Astrocyte (in vitro differentiated cells and primary cell): Measurements from ENCODE around the gene RSRP1. TPM values are rescaled to one million over a fixed set of nuclear protein-coding genes. Genes with fewer than 3 reads are reported as not detected.
"Not testable (repeated sequence)": the region's sequence is repeated elsewhere in the genome, so short reads cannot be mapped to it uniquely, and the experiment has no call there.

ENCODE experiments used
- DNase-seq: peaks from one replicate; pipeline ENCODE4 v3.0.0-alpha.2; 2010; ENCODE audit warnings: low read depth
- FAIRE-seq: peaks from 2 replicates; lab custom pipeline; 2011; peaks lifted over from hg19 to GRCh38; lab: Jason Lieb, UNC
- H2AFZ ChIP-seq: 2 replicates; pipeline ENCODE4 v1.6.0; 2012; ENCODE audit warnings: low read depth, low read length, inconsistent platforms
- H3K27ac ChIP-seq: 2 replicates; pipeline ENCODE4 v1.5.1; 2011; ENCODE audit warnings: low read depth, low read length, inconsistent platforms
- H3K27me3 ChIP-seq: 2 replicates; pipeline ENCODE4 v1.6.0; 2011; ENCODE audit warnings: low read length, inconsistent platforms; ENCODE audit not compliant: insufficient read depth
- H3K36me3 ChIP-seq: 2 replicates; pipeline ENCODE4 v1.5.1; 2011; ENCODE audit warnings: low read length, inconsistent platforms; ENCODE audit not compliant: insufficient read depth
- H3K4me1 ChIP-seq: 2 replicates; pipeline ENCODE4 v1.5.1; 2011; ENCODE audit warnings: low read length, inconsistent platforms; ENCODE audit not compliant: insufficient read depth
- H3K4me2 ChIP-seq: 2 replicates; pipeline ENCODE4 v1.6.0; 2012; ENCODE audit warnings: low read length, inconsistent platforms
- H3K4me3 ChIP-seq: 2 replicates; pipeline ENCODE4 v1.5.1; 2011; ENCODE audit warnings: low read depth, mild to moderate bottlenecking, low read length, inconsistent platforms; ENCODE audit not compliant: insufficient read depth
- H3K79me2 ChIP-seq: 2 replicates; pipeline ENCODE4 v1.6.0; 2012; ENCODE audit warnings: mild to moderate bottlenecking, low read length, inconsistent platforms; ENCODE audit not compliant: insufficient read depth
- H3K9ac ChIP-seq: 2 replicates; pipeline ENCODE4 v1.6.0; 2012; ENCODE audit warnings: mild to moderate bottlenecking, low read length, inconsistent platforms
- H3K9me3 ChIP-seq: 2 replicates; pipeline ENCODE4 v1.5.1; 2012; ENCODE audit warnings: low read depth, mild to moderate bottlenecking, low read length, inconsistent platforms; ENCODE audit not compliant: insufficient read depth
- H4K20me1 ChIP-seq: 2 replicates; pipeline ENCODE4 v1.6.0; 2012; ENCODE audit warnings: low read length, inconsistent platforms; ENCODE audit not compliant: insufficient read depth
- H3K27ac Mint-ChIP-seq: one replicate; pipeline ENCODE4 v1.8.0; 2021; ENCODE audit warnings: mild to moderate bottlenecking, mixed read lengths; ENCODE audit not compliant: unreplicated experiment
- H3K27me3 Mint-ChIP-seq: one replicate; pipeline ENCODE4 v1.8.0; 2021; ENCODE audit warnings: low read depth, mixed read lengths; ENCODE audit not compliant: unreplicated experiment
- H3K36me3 Mint-ChIP-seq: one replicate; pipeline ENCODE4 v1.8.0; 2021; ENCODE audit warnings: low read depth, mixed read lengths; ENCODE audit not compliant: unreplicated experiment
- H3K4me1 Mint-ChIP-seq: one replicate; pipeline ENCODE4 v1.8.0; 2021; ENCODE audit warnings: low read depth, mixed read lengths; ENCODE audit not compliant: unreplicated experiment
- H3K4me3 Mint-ChIP-seq: one replicate; pipeline ENCODE4 v1.8.0; 2021; ENCODE audit warnings: mild to moderate bottlenecking, moderate library complexity, mixed read lengths; ENCODE audit not compliant: unreplicated experiment
- H3K9me3 Mint-ChIP-seq: one replicate; pipeline ENCODE4 v1.8.0; 2021; ENCODE audit warnings: mild to moderate bottlenecking, mixed read lengths; ENCODE audit not compliant: unreplicated experiment
- total RNA-seq: library from RNA; stranded (reverse); gene quantifications from 2 replicates; pipeline ENCODE4 v1.2.1, GENCODE V29; 2021

The RSRP1 gene
- total RNA-seq, 1 donor from 2014 or later, result 88.3 TPM

GRCh38 chr1:25290043-25290442 is 42.8 kb upstream of the RSRP1 start:
- H3K4me3 Mint-ChIP-seq, H3K4me2 ChIP-seq, H3K9me3 ChIP-seq, H3K27ac ChIP-seq, H3K9me3 Mint-ChIP-seq, H3K4me1 Mint-ChIP-seq, H2AFZ ChIP-seq, DNase-seq, H3K9ac ChIP-seq, H3K27me3 ChIP-seq, H3K79me2 ChIP-seq, H3K36me3 Mint-ChIP-seq, H3K4me1 ChIP-seq, H3K4me3 ChIP-seq, H3K27ac Mint-ChIP-seq, H3K36me3 ChIP-seq, H4K20me1 ChIP-seq: not testable (repeated sequence)
- peak; percentile 5 for FAIRE-seq
- H3K27me3 Mint-ChIP-seq, result peaks cover 11% of the 10 kb centered on the region

- DNase-seq, H3K36me3 Mint-ChIP-seq, H3K9me3 Mint-ChIP-seq, H3K36me3 ChIP-seq, H3K4me2 ChIP-seq, H3K27me3 ChIP-seq, H3K4me3 Mint-ChIP-seq, H3K79me2 ChIP-seq, H2AFZ ChIP-seq, H3K9ac ChIP-seq, H3K9me3 ChIP-seq, H3K4me3 ChIP-seq, H4K20me1 ChIP-seq, H3K4me1 Mint-ChIP-seq, H3K27ac Mint-ChIP-seq, H3K27ac ChIP-seq, H3K4me1 ChIP-seq, FAIRE-seq: not testable (repeated sequence)
- peaks cover 11% of the 10 kb centered on the region for H3K27me3 Mint-ChIP-seq
These were observed 41.4 kb upstream of the RSRP1 start for GRCh38 chr1:25288573-25289101.

- H3K4me1 Mint-ChIP-seq, H3K4me3 Mint-ChIP-seq, H3K79me2 ChIP-seq, H3K4me1 ChIP-seq, H3K9ac ChIP-seq, FAIRE-seq, H3K36me3 ChIP-seq, H3K4me3 ChIP-seq, H3K27me3 Mint-ChIP-seq, H3K27ac ChIP-seq, H3K27ac Mint-ChIP-seq, H4K20me1 ChIP-seq, H2AFZ ChIP-seq, H3K9me3 Mint-ChIP-seq, H3K4me2 ChIP-seq, H3K9me3 ChIP-seq, H3K27me3 ChIP-seq, H3K36me3 Mint-ChIP-seq, DNase-seq: not testable (repeated sequence)
These were observed 39.9 kb upstream of the RSRP1 start for GRCh38 chr1:25287164-25287563.

GRCh38 chr1:25285862-25286261 is 38.6 kb upstream of the RSRP1 start:
- not testable (repeated sequence) for H3K79me2 ChIP-seq, H3K36me3 Mint-ChIP-seq, H3K9me3 ChIP-seq, DNase-seq, H3K4me3 Mint-ChIP-seq, FAIRE-seq, H3K27me3 ChIP-seq, H3K4me1 Mint-ChIP-seq, H4K20me1 ChIP-seq, H3K27me3 Mint-ChIP-seq, H3K4me3 ChIP-seq, H2AFZ ChIP-seq, H3K27ac ChIP-seq, H3K4me2 ChIP-seq, H3K9ac ChIP-seq, H3K36me3 ChIP-seq, H3K9me3 Mint-ChIP-seq, H3K4me1 ChIP-seq, H3K27ac Mint-ChIP-seq

GRCh38 chr1:25279693-25280111 is 32.4 kb upstream of the RSRP1 start:
- H3K9me3 Mint-ChIP-seq, H3K4me3 Mint-ChIP-seq, H2AFZ ChIP-seq, H3K36me3 Mint-ChIP-seq, H3K4me2 ChIP-seq, H3K27ac ChIP-seq, H3K27me3 ChIP-seq, FAIRE-seq, H3K9me3 ChIP-seq, H3K4me1 ChIP-seq, H3K4me1 Mint-ChIP-seq, H3K27ac Mint-ChIP-seq, H3K79me2 ChIP-seq, H4K20me1 ChIP-seq, DNase-seq, H3K36me3 ChIP-seq, H3K4me3 ChIP-seq, H3K9ac ChIP-seq, H3K27me3 Mint-ChIP-seq: not testable (repeated sequence)

- H3K27ac ChIP-seq, DNase-seq, H3K4me3 ChIP-seq, H3K36me3 Mint-ChIP-seq, H2AFZ ChIP-seq, H3K36me3 ChIP-seq, H3K9ac ChIP-seq, H3K9me3 Mint-ChIP-seq, H3K9me3 ChIP-seq, H3K4me2 ChIP-seq, H3K79me2 ChIP-seq, H3K27me3 ChIP-seq, H3K4me1 Mint-ChIP-seq, H3K27me3 Mint-ChIP-seq, H3K4me1 ChIP-seq, FAIRE-seq, H3K4me3 Mint-ChIP-seq, H4K20me1 ChIP-seq, H3K27ac Mint-ChIP-seq: not testable (repeated sequence)
These were observed 31.5 kb upstream of the RSRP1 start for GRCh38 chr1:25278790-25279189.
